BLaER1 (cell line): ENCODE measurements around the gene RPS21.

Experiments used
- H3K27ac ChIP-seq: shearing (Covaris generic); formaldehyde crosslinking; 2 replicates; pipeline ENCODE4 v1.8.1; 2022
- H3K27me3 ChIP-seq: shearing (Covaris generic); formaldehyde crosslinking; 2 replicates; pipeline ENCODE4 v1.8.1; 2022
- H3K36me3 ChIP-seq: shearing (Covaris generic); formaldehyde crosslinking; 2 replicates; pipeline ENCODE4 v1.8.1; 2022
- H3K4me1 ChIP-seq: shearing (Covaris generic); formaldehyde crosslinking; 2 replicates; pipeline ENCODE4 v1.8.1; 2022
- H3K4me2 ChIP-seq: shearing (Covaris generic); formaldehyde crosslinking; 2 replicates; pipeline ENCODE4 v1.8.1; 2022
- H3K4me3 ChIP-seq: shearing (Covaris generic); formaldehyde crosslinking; 2 replicates; pipeline ENCODE4 v1.8.1; 2022
- H3K9ac ChIP-seq: shearing (Covaris generic); formaldehyde crosslinking; 2 replicates; pipeline ENCODE4 v1.8.1; 2022
- H3K9me3 ChIP-seq: shearing (Covaris generic); formaldehyde crosslinking; 2 replicates; pipeline ENCODE4 v1.8.1; 2022
- H4K20me1 ChIP-seq: shearing (Covaris generic); formaldehyde crosslinking; 2 replicates; pipeline ENCODE4 v1.8.1; 2022
- Cebpa-rat ChIP-seq: shearing (Covaris generic); IDR thresholded peaks from 2 replicates; pipeline ENCODE4 v1.8.1; 2022

Gene RPS21

GRCh38 chr20:62376112-62377063 lies 10.5 kb upstream of the RPS21 start:
- Histone ChIP-seq H4K20me1 (no peaks in the 10 kb centered on the region), H3K4me1 (peaks cover 25% of the 10 kb centered on the region), H3K4me2 (no peak overlapping the region; the same call in 1 of the 2 replicates), H3K9me3 (peaks cover 19% of the 10 kb centered on the region), H3K36me3 (peaks cover 7% of the 10 kb centered on the region), H3K4me3 (no peak overlapping the region), H3K27me3 (no peaks in the 10 kb centered on the region), H3K9ac (no peak overlapping the region), H3K27ac (no peak overlapping the region)
- TF ChIP-seq Cebpa-rat, result no peak

GRCh38 chr20:62377064-62377461 lies 9.8 kb upstream of the RPS21 start:
- H3K36me3 ChIP-seq, result peaks cover 13% of the 10 kb centered on the region
- H3K4me1 ChIP-seq, result peaks cover 25% of the 10 kb centered on the region
- H3K4me2 ChIP-seq, result no peak overlapping the region
- no peak overlapping the region for H3K4me3 ChIP-seq
- H4K20me1 ChIP-seq, result no peaks in the 10 kb centered on the region
- TF ChIP-seq Cebpa-rat, result no peak
- no peak overlapping the region for H3K27ac ChIP-seq
- no peaks in the 10 kb centered on the region for H3K27me3 ChIP-seq
- H3K9ac ChIP-seq, result no peak overlapping the region
- H3K9me3 ChIP-seq, result peaks cover 19% of the 10 kb centered on the region

- peaks cover 6% of the 10 kb centered on the region; the same call in 1 of the 2 replicates for H4K20me1 ChIP-seq
- H3K27ac ChIP-seq, result peak overlapping the region; percentile 6; the same call in 1 of the 2 replicates
- H3K4me2 ChIP-seq, result no peak overlapping the region
- peaks cover 16% of the 10 kb centered on the region for H3K9me3 ChIP-seq
- H3K27me3 ChIP-seq, result no peaks in the 10 kb centered on the region
- H3K9ac ChIP-seq, result 0 out of 2 replicates have a peak overlapping the region, but pooled peaks have one; percentile 4
- peaks cover 30% of the 10 kb centered on the region for H3K4me1 ChIP-seq
- peaks cover 18% of the 10 kb centered on the region for H3K36me3 ChIP-seq
- H3K4me3 ChIP-seq, result no peak overlapping the region
- no peak for TF ChIP-seq Cebpa-rat
Measured at GRCh38 chr20:62377615-62378178, 9.2 kb upstream of the RPS21 start.

- peak overlapping the region; percentile 6; the same call in 1 of the 2 replicates for H3K27ac ChIP-seq
- H3K9ac ChIP-seq, result no peak overlapping the region
- no peak for TF ChIP-seq Cebpa-rat
- H3K9me3 ChIP-seq, result peaks cover 11% of the 10 kb centered on the region
- no peaks in the 10 kb centered on the region for H3K27me3 ChIP-seq
- H4K20me1 ChIP-seq, result peaks cover 11% of the 10 kb centered on the region; the same call in 1 of the 2 replicates
- peaks cover 35% of the 10 kb centered on the region for H3K4me1 ChIP-seq
- no peak overlapping the region for H3K4me3 ChIP-seq
- H3K36me3 ChIP-seq, result peaks cover 18% of the 10 kb centered on the region
- no peak overlapping the region for H3K4me2 ChIP-seq
Measured at GRCh38 chr20:62378215-62378614, 8.7 kb upstream of the RPS21 start.

GRCh38 chr20:62381202-62381797 lies 5.6 kb upstream of the RPS21 start:
- peaks cover 18% of the 10 kb centered on the region for H3K36me3 ChIP-seq
- no peak overlapping the region for H3K27ac ChIP-seq
- no peaks in the 10 kb centered on the region for H3K9me3 ChIP-seq
- H3K4me3 ChIP-seq, result no peak overlapping the region
- H3K4me1 ChIP-seq, result peaks cover 28% of the 10 kb centered on the region
- H4K20me1 ChIP-seq, result peaks cover 12% of the 10 kb centered on the region; the same call in 1 of the 2 replicates
- H3K9ac ChIP-seq, result no peak overlapping the region
- H3K27me3 ChIP-seq, result no peaks in the 10 kb centered on the region
- no peak overlapping the region for H3K4me2 ChIP-seq
- TF ChIP-seq Cebpa-rat, result no peak

GRCh38 chr20:62381842-62382241 lies 5.1 kb upstream of the RPS21 start:
- Histone ChIP-seq H3K9me3 (no peaks in the 10 kb centered on the region), H3K27ac (no peak overlapping the region), H3K4me1 (peaks cover 27% of the 10 kb centered on the region), H3K27me3 (no peaks in the 10 kb centered on the region), H3K4me3 (no peak overlapping the region), H3K9ac (no peak overlapping the region), H4K20me1 (peaks cover 12% of the 10 kb centered on the region; the same call in 1 of the 2 replicates), H3K36me3 (peaks cover 18% of the 10 kb centered on the region), H3K4me2 (no peak overlapping the region)
- TF ChIP-seq Cebpa-rat, result no peak

- no peaks in the 10 kb centered on the region for H3K27me3 ChIP-seq
- H3K4me2 ChIP-seq, result peak overlapping the region; percentile 45
- peaks cover 18% of the 10 kb centered on the region for H3K36me3 ChIP-seq
- no peak overlapping the region for H3K9ac ChIP-seq
- peaks cover 27% of the 10 kb centered on the region for H3K4me1 ChIP-seq
- no peaks in the 10 kb centered on the region for H3K9me3 ChIP-seq
- no peak overlapping the region for H3K27ac ChIP-seq
- peaks cover 17% of the 10 kb centered on the region for H4K20me1 ChIP-seq
- no peak overlapping the region for H3K4me3 ChIP-seq
- TF ChIP-seq Cebpa-rat, result no peak
Measured at GRCh38 chr20:62382306-62383198, 4.4 kb upstream of the RPS21 start.

- peak overlapping the region; percentile 94 for H3K4me2 ChIP-seq
- peaks cover 50% of the 10 kb centered on the region for H3K36me3 ChIP-seq
- H4K20me1 ChIP-seq, result peaks cover 62% of the 10 kb centered on the region
- H3K4me3 ChIP-seq, result peak overlapping the region; percentile 98
- H3K27me3 ChIP-seq, result no peaks in the 10 kb centered on the region
- peak overlapping the region; percentile 98 for H3K9ac ChIP-seq
- peaks cover 46% of the 10 kb centered on the region for H3K4me1 ChIP-seq
- H3K9me3 ChIP-seq, result no peaks in the 10 kb centered on the region
- no peak for TF ChIP-seq Cebpa-rat
- H3K27ac ChIP-seq, result peak overlapping the region; percentile 96
Measured at GRCh38 chr20:62387219-62387913, 463 bp downstream of the RPS21 start.
